Stimulated activated CD4-positive, alpha-beta T cell treated with anti-CD3 and anti-CD28 coated beads, Interleukin-4, amount 100 ng/mL, for 48 hours (primary cell): Measurements from ENCODE around the gene PRKCA.
A peak's percentile ranks its signal among the peaks of the same experiment; 100 is the strongest.

Experiments
- DNase-seq, 2 donors: peaks; one replicate each; pipeline ENCODE4 v3.0.0-alpha.2; 2020; ENCODE audit warnings: low read depth in 2 of 2

Gene PRKCA

GRCh38 chr17:66836063-66837005, 533.9 kb downstream of the PRKCA start:
- no peak for DNase-seq

GRCh38 chr17:66837226-66837625, 534.8 kb downstream of the PRKCA start:
- no peak for DNase-seq

GRCh38 chr17:66837885-66838665, 535.7 kb downstream of the PRKCA start:
- DNase-seq = no peak

- DNase-seq = no peak
These were observed 537.2 kb downstream of the PRKCA start for GRCh38 chr17:66839616-66840015.

GRCh38 chr17:66840061-66840460, 537.6 kb downstream of the PRKCA start:
- no peak for DNase-seq

GRCh38 chr17:66841328-66841727, 538.9 kb downstream of the PRKCA start:
- DNase-seq = no peak

GRCh38 chr17:66841744-66842143, 539.3 kb downstream of the PRKCA start:
- no peak for DNase-seq

GRCh38 chr17:66842505-66842904, 540.1 kb downstream of the PRKCA start:
- DNase-seq = no peak

- no peak for DNase-seq
These were observed 540.5 kb downstream of the PRKCA start for GRCh38 chr17:66842959-66843358.

GRCh38 chr17:66843627-66844026, 541.2 kb downstream of the PRKCA start:
- DNase-seq = no peak

GRCh38 chr17:66847704-66848103, 545.3 kb downstream of the PRKCA start:
- no peak for DNase-seq

- DNase-seq = no peak
These were observed 546.1 kb downstream of the PRKCA start for GRCh38 chr17:66848496-66848895.

- no peak for DNase-seq
These were observed 546.7 kb downstream of the PRKCA start for GRCh38 chr17:66849032-66849655.

- no peak for DNase-seq
These were observed 547.6 kb downstream of the PRKCA start for GRCh38 chr17:66849851-66850580.

GRCh38 chr17:66850692-66851091, 548.3 kb downstream of the PRKCA start:
- no peak for DNase-seq

GRCh38 chr17:66855204-66855603, 552.8 kb downstream of the PRKCA start:
- peak; percentile 18 to 57 for DNase-seq

- DNase-seq = no peak
These were observed 556.0 kb downstream of the PRKCA start for GRCh38 chr17:66858226-66859083.

- no peak for DNase-seq
These were observed 556.9 kb downstream of the PRKCA start for GRCh38 chr17:66859353-66859752.

- no peak for DNase-seq
These were observed 557.8 kb downstream of the PRKCA start for GRCh38 chr17:66860204-66860603.
